GM18517 (cell line): ENCODE measurements around the gene ZSWIM6.

ENCODE experiments used
- ATAC-seq: cut with Tn5 transposase; IDR thresholded peaks from one replicate; pipeline ENCODE4 v1.9.1; 2021; ENCODE audit warnings: mild to moderate bottlenecking, moderate library complexity; ENCODE audit not compliant: unreplicated experiment

The ZSWIM6 gene

GRCh38 chr5:61330845-61331406 lies 1.1 kb upstream of the ZSWIM6 start:
- ATAC-seq: peak; percentile 39

DNA sequence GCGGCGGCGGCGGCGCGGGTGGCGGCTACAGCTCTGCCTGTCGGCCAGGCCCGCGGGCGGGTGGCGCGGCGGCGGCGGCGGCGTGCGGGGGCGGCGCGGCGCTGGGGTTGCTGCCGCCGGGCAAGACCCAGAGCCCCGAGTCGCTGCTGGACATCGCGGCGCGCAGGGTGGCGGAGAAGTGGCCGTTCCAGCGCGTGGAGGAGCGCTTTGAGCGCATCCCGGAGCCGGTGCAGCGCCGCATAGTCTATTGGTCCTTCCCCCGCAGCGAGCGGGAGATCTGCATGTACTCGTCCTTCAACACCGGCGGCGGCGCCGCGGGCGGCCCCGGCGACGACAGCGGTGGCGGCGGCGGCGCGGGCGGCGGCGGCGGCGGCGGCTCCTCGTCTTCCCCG lies 296 bp downstream of the ZSWIM6 start:
- ATAC-seq: no peak

DNA sequence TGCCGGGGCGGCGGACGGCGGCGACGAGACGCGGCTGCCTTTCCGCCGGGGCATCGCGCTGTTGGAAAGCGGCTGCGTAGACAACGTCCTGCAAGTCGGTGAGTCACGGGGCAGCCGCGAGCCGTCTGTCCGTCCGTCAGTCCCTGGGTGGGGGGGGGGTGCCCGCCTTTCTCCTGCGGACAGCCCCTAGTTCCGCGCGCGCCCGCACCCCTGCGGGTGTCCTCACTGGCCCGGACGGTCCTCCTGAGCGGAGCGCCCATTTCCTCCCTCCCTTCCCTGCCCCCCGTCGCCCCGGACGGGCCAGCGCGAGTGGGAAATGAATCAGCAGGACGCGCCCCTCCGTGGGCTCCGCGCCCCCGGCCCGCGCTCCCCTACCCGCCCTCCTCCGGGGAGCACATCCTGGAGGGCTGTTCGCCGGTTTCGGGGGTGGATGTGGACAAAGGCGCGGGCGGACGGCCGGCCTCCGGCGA lies 828 bp downstream of the ZSWIM6 start:
- no peak for ATAC-seq

DNA sequence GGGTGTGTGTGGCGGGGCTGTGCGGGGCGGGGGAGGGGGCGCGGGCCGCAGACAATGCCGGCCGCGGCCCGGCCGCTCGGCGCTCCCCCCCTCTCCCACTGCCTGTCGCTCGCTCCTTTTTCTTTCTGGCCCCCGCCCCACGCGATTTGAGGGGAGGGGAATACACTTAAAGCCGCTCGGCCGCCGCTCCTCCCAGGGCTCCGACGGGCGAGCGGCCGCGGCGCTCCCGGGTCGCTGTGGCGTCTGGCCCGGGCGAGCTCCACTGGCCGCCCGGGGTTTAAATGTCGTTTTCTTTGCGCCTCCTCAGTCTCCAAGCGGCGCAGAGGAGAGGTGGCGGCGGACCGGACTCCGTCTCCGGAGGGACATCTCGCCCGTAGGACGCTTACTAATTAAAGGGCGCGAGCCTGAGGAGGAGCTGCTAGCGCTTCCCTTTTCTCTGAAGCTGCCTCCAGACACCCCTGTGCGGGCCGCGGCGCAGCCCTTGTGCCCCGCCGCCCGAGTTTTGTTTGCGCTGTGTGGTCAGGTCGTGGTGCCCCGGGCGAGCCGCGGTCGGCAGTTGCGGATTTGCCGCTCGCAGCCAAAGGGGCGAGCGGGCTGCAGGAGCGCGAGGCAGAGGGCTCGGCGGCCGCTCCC lies 1.4 kb downstream of the ZSWIM6 start:
- no peak for ATAC-seq

GRCh38 chr5:61333954-61334867 lies 2.2 kb downstream of the ZSWIM6 start:
- ATAC-seq: no peak

DNA sequence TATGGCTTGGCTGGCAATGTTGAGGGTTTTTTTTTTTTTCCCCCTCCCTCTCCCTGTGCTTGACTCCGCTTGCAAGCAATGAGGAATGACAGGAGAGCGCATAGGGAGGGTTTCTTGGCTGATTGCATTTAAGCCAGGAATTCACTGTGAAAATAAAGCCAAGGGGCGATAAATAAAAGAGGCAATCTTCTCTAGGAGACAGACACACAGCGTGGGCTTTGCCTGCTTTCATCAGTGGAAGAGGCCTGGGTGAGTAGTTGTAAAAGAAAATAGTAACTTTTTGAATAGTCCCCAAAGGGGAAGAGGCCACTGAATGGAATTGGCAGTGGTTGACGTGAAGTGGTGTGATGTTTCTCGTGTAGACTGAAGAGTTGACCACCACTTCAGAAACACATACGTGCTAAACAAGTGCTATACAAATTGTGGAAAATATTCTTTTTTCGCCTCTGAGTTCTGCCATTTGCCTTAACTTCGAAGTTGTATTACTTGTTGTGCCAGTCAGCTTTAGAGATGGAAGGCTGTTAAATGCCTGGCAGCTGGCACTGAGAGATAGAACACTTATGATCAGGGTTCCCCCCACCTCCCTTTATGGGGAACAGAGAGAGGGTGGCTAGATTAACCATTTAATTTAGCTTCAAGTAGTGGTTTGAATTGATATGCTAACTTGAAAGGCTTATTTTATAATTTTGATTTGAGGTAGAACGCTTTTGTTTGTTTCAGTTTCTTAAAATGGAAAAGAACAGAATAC lies 3.0 kb downstream of the ZSWIM6 start:
- no peak for ATAC-seq

- ATAC-seq: no peak
Measured at GRCh38 chr5:61339764-61340163, 7.7 kb downstream of the ZSWIM6 start.

- no peak for ATAC-seq
Measured at GRCh38 chr5:61340775-61341361, 8.8 kb downstream of the ZSWIM6 start.

GRCh38 chr5:61342071-61342501 lies 10.0 kb downstream of the ZSWIM6 start:
- ATAC-seq: no peak

- ATAC-seq: no peak
Measured at GRCh38 chr5:61344187-61344944, 12.3 kb downstream of the ZSWIM6 start.

DNA sequence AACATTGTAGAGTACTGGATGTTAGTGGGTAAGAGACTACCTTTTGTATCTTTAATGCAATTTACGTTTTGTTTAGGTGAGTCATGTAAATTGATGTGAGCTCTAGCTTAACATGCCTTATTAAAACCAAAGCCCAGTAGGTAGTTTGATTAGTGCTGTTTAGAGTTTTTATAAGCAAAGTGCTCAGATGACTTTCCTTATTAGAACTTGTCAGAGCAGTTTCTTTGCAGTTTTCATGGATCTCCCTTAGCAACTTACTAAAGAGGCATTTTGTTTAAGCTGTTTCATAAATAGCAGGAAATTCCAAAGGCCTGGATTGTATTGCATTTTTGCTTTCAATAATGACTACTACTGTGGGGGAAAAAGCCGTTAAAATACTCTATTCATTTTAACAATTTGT lies 14.5 kb downstream of the ZSWIM6 start:
- ATAC-seq: no peak

GRCh38 chr5:61347080-61347479 lies 15.0 kb downstream of the ZSWIM6 start:
- ATAC-seq: no peak

- no peak for ATAC-seq
Measured at GRCh38 chr5:61348447-61348846, 16.4 kb downstream of the ZSWIM6 start.

- ATAC-seq: no peak
Measured at GRCh38 chr5:61349935-61350334, 17.9 kb downstream of the ZSWIM6 start.

DNA sequence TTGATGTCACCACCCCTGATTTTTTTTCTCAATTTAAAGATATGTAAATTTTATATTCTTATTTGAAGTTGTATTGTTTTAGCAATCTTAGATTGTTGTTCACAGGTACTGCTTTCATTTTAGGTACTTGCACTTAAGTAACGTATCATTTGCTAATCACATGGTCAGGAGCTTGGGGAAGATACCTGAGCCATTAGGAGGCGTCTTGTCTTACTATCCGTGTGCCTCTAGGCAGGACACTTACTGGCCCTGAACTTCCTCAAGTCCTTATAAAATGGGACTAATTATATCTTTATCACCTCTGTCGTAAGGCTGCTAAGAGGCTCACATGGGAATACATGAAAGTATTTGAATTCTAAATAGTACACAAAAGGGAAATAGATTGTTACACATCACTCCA lies 18.5 kb downstream of the ZSWIM6 start:
- ATAC-seq: no peak

- no peak for ATAC-seq
Measured at GRCh38 chr5:61351733-61352132, 19.7 kb downstream of the ZSWIM6 start.

DNA sequence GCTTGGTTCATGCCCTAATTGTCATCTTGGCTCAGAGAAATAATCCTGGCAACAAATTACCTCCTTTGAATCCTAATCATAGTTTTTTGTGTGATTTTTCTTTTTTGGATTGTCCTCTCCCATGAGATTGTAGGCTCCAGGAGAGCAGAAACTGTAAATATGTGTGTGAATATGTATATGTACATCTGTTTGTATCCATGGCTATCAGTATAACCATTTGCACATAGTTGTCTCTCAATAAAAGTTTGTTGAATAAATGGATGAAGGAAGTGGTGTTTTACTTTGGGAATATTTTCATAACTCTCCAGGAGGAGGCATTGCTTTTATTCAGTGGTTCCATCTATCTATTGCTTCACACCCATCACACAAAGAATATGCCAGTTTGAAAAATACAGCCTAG lies 20.1 kb downstream of the ZSWIM6 start:
- ATAC-seq: no peak

DNA sequence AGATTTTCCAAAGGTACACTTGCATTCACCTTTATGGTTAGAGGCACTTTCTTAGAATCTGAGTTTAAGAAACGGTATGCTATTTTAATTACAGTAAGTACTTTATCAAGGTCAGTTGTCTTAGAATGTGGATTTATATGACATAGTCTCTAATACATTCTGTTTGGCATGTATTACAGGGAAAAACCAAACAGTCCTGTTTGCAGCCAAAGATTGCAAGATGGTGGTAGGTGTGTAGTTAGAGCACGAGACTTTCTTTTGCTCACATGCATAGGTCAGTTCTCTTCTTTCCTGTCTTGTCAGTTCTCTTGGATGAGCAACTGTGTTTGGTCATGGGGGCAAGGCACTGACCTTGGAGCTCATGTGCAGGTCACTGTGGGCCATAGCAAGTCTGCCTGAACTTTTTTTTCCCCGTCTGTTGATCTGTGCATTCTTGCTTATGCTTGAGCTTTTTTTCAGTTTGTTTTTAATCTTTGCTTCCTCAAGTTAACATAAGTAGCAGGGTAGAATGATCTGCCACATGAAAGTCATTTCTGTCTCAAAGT lies 20.6 kb downstream of the ZSWIM6 start:
- no peak for ATAC-seq

DNA sequence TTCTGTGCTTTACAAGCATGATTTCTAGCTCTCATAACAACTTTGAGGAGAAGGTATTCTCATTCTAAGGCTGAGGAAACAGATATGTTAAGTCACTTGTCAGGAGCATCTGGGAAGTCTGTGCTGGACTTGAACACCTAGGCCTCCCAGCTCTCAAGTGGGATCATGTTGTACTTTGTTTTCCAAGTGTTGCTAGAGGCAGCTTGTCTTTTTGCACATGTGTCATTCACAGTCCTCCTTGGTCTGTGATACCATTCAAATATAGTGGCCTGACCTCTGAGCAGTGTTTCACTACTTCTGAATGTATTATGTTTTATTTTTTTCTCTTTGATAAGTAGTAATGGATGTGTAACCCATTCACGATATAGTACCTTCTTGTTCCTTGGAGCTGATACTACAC lies 21.2 kb downstream of the ZSWIM6 start:
- ATAC-seq: no peak

GRCh38 chr5:61354199-61354598 lies 22.1 kb downstream of the ZSWIM6 start:
- no peak for ATAC-seq
